ENCODE measurements around the gene TNFSF10. TPM values are rescaled to one million over a fixed set of nuclear protein-coding genes. Genes with fewer than 3 reads are reported as not detected.

The TNFSF10 gene
- total RNA-seq, 4 donors from 2014 or later = 26.9 to 163 (median 37.4) TPM

DNA sequence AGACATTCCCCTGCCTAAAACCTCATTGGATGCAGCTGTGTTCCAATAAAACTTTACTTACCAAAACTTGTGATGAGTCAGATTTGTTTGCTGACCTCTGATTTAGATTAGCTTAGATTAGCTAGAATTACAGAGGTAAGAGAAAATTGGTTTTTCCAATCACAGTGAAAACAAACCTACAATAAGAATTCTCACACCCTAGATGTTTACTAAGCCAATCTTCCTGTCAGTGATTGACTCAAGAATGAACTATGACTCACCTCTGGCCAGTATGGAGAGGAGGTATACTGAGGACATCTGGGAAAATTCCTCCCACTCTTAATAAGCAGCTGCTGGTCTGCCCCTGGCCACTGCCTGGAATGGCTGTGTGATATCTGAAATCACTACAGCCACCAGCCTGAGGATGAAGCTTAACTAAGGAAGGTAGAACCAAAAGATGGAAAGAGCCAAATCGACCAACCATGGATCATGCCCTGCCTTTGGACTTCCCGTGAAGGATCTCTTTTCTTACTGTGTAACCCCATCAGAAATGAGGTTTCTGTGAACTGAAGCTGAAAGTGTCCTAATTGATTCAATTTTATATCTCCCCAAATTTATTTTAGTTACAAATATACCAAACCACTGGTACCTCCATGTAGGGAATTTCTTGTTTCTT is 55.9 kb downstream of the TNFSF10 start:
- no peak for TF ChIP-seq POLR2A (IDR thresholded peaks at IDR 0.05)
- TF ChIP-seq, protein P1, sequence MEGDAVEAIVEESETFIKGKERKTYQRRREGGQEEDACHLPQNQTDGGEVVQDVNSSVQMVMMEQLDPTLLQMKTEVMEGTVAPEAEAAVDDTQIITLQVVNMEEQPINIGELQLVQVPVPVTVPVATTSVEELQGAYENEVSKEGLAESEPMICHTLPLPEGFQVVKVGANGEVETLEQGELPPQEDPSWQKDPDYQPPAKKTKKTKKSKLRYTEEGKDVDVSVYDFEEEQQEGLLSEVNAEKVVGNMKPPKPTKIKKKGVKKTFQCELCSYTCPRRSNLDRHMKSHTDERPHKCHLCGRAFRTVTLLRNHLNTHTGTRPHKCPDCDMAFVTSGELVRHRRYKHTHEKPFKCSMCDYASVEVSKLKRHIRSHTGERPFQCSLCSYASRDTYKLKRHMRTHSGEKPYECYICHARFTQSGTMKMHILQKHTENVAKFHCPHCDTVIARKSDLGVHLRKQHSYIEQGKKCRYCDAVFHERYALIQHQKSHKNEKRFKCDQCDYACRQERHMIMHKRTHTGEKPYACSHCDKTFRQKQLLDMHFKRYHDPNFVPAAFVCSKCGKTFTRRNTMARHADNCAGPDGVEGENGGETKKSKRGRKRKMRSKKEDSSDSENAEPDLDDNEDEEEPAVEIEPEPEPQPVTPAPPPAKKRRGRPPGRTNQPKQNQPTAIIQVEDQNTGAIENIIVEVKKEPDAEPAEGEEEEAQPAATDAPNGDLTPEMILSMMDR (IDR thresholded peaks at IDR 0.05) = no peak
- intact Hi-C loops (cut with DNase I; ENCODE audit: low total_unique reads) = no loop called here
- no peak for DNase-seq
- Histone ChIP-seq H3K4me3 (no peak overlapping the region), H3K27me3 (no peaks in the 10 kb centered on the region), H3K9me3 (no peaks in the 10 kb centered on the region), H3K36me3 (no peaks in the 10 kb centered on the region), H3K4me1 (no peaks in the 10 kb centered on the region), H3K27ac (no peak overlapping the region)

DNA sequence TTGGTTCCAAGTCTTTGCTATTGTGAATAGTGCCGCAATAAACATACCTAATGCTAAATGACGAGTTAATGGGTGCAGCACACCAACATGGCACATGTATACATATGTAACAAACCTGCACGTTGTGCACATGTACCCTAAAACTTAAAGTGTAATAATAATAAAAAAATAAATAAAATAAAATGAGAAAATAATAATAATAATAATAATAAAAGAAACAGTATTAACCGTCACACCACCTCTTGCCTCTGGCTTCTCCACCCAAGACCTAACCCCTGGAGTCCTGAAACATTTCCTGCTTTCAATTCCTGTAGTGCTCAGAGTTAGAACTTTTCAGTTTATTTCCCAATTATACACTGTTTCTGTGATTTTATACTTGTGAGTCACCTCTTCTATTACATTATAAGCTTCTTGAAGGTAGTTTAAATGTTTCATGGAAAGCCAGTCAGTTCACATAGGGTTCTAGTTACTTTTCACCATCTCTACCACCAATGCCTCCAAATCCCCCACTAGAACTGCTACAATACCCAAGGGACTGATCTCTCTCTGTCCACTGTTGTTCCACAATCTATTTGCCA is 56.6 kb downstream of the TNFSF10 start:
- Histone ChIP-seq H3K4me1 (no peaks in the 10 kb centered on the region), H3K27ac (no peak overlapping the region), H3K36me3 (no peaks in the 10 kb centered on the region), H3K27me3 (no peaks in the 10 kb centered on the region), H3K9me3 (no peaks in the 10 kb centered on the region), H3K4me3 (no peak overlapping the region)
- no peak for TF ChIP-seq POLR2A (IDR thresholded peaks at IDR 0.05)
- TF ChIP-seq, protein P1 (IDR thresholded peaks at IDR 0.05) = no peak
- DNase-seq = no peak
- intact Hi-C loops (cut with DNase I; ENCODE audit: low total_unique reads) = no loop called here

DNA sequence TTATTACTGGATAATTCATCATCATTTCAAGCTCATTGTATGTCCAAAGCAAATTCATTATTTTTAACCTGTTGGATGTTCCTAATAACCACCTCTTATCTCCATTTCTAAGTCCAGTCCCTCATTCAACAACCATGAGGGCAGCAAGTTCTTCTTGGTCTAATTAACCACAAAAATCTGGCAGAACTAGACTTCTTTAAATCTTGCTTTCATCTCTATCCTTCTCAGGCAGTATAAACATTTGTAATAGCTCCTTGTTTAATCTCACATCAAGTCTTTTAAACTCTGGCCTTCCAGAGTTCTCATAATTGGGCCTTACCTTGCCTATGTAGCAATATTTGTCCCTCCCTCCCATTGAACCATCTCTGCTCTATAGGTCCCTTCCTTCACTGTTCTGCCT is 57.9 kb downstream of the TNFSF10 start:
- no peaks in the 10 kb centered on the region for H3K4me1 ChIP-seq
- DNase-seq = no peak
- H3K27me3 ChIP-seq = no peaks in the 10 kb centered on the region
- no peaks in the 10 kb centered on the region for H3K36me3 ChIP-seq
- no peak overlapping the region for H3K4me3 ChIP-seq
- no peak for TF ChIP-seq POLR2A (IDR thresholded peaks at IDR 0.05)
- TF ChIP-seq, protein P1 (IDR thresholded peaks at IDR 0.05) = no peak
- no peaks in the 10 kb centered on the region for H3K9me3 ChIP-seq
- intact Hi-C loops (cut with DNase I; ENCODE audit: low total_unique reads) = no loop called here
- no peak overlapping the region for H3K27ac ChIP-seq

DNA sequence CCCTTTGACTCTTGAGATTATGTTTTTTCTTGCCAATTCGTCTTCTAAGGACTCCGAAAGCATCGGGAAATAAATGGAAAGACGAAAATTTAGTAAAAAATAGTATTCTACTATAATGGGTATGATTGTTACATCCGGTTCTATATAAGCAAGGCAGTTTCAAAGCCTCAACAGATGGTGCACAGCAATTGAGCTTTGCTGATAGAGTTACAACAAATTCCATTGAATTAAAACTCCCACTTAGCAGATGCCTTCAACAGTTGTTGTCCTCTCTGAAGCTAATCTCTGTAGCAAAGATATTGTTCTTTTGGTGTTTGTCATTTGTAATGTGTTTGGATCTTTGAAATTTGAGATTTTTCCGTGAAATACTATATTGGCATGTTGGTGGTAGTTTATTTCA is 58.9 kb downstream of the TNFSF10 start:
- TF ChIP-seq, protein P1 (IDR thresholded peaks at IDR 0.05) = no peak
- no peak for TF ChIP-seq POLR2A (IDR thresholded peaks at IDR 0.05)
- Histone ChIP-seq H3K27me3 (no peaks in the 10 kb centered on the region), H3K4me1 (no peaks in the 10 kb centered on the region), H3K4me3 (no peak overlapping the region), H3K27ac (no peak overlapping the region), H3K36me3 (no peaks in the 10 kb centered on the region), H3K9me3 (no peaks in the 10 kb centered on the region)
- intact Hi-C loops (cut with DNase I; ENCODE audit: low total_unique reads) = no loop called here
- no peak for DNase-seq

DNA sequence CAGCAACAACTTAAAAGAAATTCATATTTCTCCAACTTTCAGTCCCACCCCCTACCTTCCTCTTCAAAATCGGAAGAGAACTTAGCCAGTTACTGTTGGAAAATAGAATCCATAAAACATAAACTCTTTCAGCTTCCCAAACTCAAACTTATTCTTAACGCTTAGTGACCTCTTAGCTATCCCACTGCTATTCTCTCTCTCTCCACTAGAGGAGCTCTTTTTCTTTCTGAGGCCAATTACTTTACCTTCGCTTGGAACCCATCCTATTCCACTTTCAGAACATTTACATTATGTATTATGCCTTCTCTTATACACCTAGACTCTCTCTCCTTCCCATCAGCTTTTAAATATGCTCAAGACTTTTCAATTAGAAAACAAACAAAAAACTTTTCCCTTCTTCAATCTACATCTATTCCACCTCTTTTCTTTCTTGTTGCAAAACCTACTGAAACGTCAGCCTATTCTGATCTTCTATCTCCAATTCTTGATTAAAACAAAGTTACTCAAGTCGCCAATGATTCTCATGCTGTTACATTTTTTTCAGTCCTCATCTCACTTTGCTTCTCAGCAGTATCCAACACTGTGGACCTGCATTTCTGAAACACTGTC is 61.6 kb downstream of the TNFSF10 start:
- Histone ChIP-seq H3K27me3 (no peaks in the 10 kb centered on the region), H3K4me3 (no peak overlapping the region), H3K36me3 (no peaks in the 10 kb centered on the region), H3K9me3 (no peaks in the 10 kb centered on the region), H3K27ac (no peak overlapping the region), H3K4me1 (no peaks in the 10 kb centered on the region)
- TF ChIP-seq, protein P1 (IDR thresholded peaks at IDR 0.05) = peak; percentile 39 to 67 (median 52)
- no peak for TF ChIP-seq POLR2A (IDR thresholded peaks at IDR 0.05)
- intact Hi-C loops (cut with DNase I; ENCODE audit: low total_unique reads) = no loop called here
- DNase-seq = no peak
